Body of pancreas (tissue), 4 donors: ENCODE data around the gene TTYH1.

Experiments
- POLR2A ChIP-seq, 3 donors: fragments of 450-650 bp; IDR thresholded peaks; one replicate each; pipeline ENCODE4 v1.6.1; 2016; ENCODE audit warnings: antibody characterized with exemption in 3 of 3, mild to moderate bottlenecking in 2 of 3
- TF ChIP-seq, protein P1 (sequence below), 7 experiments: fragments of 450-650 bp in 4 of 7; fragments of 200-600 bp in 3 of 7; sonication (generic) in 3 of 7; IDR thresholded peaks; one replicate each; pipeline ENCODE4 v1.5.1; 2016 to 2019; ENCODE audit warnings: antibody characterized with exemption in 7 of 7

DNA sequence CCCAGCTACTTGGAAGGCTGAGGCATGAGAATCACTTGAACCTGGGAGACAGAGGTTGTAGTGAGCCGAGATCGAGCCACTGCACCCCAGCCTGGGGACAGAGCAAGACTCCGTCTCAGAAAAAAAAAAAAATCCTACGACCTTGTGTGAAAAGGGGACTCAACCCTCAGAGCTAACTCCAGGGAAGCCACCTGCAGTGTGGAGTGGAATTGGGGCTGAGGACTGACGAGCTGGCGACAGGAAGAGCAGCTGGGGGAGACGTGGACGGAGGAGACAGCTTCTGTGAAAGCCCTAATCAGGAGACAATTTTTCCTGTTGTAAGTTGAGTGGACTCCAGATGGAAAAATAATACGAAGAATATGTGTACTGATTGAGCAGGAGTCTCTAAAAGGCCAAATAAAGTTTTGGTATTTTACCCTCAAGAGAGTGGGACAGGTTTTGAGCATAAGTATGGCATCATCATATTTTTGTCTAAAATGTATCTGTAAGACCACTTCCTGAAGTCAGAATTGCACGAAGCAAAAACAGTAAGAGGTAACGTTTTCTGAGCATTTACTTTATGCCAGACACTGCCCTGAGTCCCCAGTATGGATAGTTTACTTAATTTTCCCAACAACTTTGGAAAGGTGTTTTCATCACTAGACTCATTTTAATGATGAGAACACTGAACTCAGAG lies 38.5 kb upstream of the TTYH1 start:
- TF ChIP-seq, protein P1, sequence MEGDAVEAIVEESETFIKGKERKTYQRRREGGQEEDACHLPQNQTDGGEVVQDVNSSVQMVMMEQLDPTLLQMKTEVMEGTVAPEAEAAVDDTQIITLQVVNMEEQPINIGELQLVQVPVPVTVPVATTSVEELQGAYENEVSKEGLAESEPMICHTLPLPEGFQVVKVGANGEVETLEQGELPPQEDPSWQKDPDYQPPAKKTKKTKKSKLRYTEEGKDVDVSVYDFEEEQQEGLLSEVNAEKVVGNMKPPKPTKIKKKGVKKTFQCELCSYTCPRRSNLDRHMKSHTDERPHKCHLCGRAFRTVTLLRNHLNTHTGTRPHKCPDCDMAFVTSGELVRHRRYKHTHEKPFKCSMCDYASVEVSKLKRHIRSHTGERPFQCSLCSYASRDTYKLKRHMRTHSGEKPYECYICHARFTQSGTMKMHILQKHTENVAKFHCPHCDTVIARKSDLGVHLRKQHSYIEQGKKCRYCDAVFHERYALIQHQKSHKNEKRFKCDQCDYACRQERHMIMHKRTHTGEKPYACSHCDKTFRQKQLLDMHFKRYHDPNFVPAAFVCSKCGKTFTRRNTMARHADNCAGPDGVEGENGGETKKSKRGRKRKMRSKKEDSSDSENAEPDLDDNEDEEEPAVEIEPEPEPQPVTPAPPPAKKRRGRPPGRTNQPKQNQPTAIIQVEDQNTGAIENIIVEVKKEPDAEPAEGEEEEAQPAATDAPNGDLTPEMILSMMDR (IDR thresholded peaks at IDR 0.05), result no peak
- no peak for TF ChIP-seq POLR2A (IDR thresholded peaks at IDR 0.05)
